ENCODE results near the gene MTHFSD. TPM values are rescaled to one million over a fixed set of nuclear protein-coding genes. Genes with fewer than 3 reads are reported as not detected.
A peak's percentile ranks its signal among the peaks of the same experiment; 100 is the strongest.

The MTHFSD gene
- total RNA-seq, 2 experiments from 2014 or later = 19.3 to 22.3 TPM

GRCh38 chr16:86509759-86510464, 45.1 kb downstream of the MTHFSD start:
- ChIA-PET CTCF (interaction anchor here (1.2 kb wide), 1 partner anchor 9 kb away, joined by 3 read pairs; no protein-coding TSS in a partner anchor), POLR2A (no interaction called here)
- Mint-ChIP-seq H3K9me3 (no peaks in the 10 kb centered on the region), H3K27me3 (peaks cover 64% of the 10 kb centered on the region), H3K4me1 (ENCODE audit: low read depth) (peaks cover 35% of the 10 kb centered on the region), H3K36me3 (ENCODE audit: low read depth) (no peaks in the 10 kb centered on the region), H3K27ac (no peak overlapping the region), H3K4me3 (no peak overlapping the region)
- DNase-seq (no peak), ATAC-seq (peak; percentile 7)
- no peak for TF ChIP-seq CTCF (IDR thresholded peaks at IDR 0.05)
- intact Hi-C loops (cut with micrococcal nuclease) = no loop called here

GRCh38 chr16:86508947-86509758, 45.9 kb downstream of the MTHFSD start:
- no peak for DNase-seq
- no peaks in the 10 kb centered on the region for H3K36me3 Mint-ChIP-seq (ENCODE audit: low read depth)
- CTCF ChIA-PET = interaction anchor here (1.2 kb wide), 1 partner anchor 9 kb away, joined by 3 read pairs; no protein-coding TSS in a partner anchor

GRCh38 chr16:86508028-86508946, 46.7 kb downstream of the MTHFSD start:
- CTCF ChIA-PET = interaction anchor here (1.1 to 1.3 kb wide), 2 partner anchors 8 to 56 kb away, joined by 3 read pairs; no protein-coding TSS in a partner anchor
- no peaks in the 10 kb centered on the region for H3K36me3 Mint-ChIP-seq (ENCODE audit: low read depth)
- ATAC-seq (no peak), DNase-seq (no peak)
- H3K4me1 Mint-ChIP-seq (ENCODE audit: low read depth) = peaks cover 35% of the 10 kb centered on the region
- peaks cover 67% of the 10 kb centered on the region for H3K27me3 Mint-ChIP-seq
- no peak overlapping the region for H3K27ac Mint-ChIP-seq
- POLR2A ChIA-PET = no interaction called here
- peak overlapping the region; percentile 35 for H3K4me3 Mint-ChIP-seq
- intact Hi-C loops (cut with micrococcal nuclease) = no loop called here
- no peaks in the 10 kb centered on the region for H3K9me3 Mint-ChIP-seq
- TF ChIP-seq CTCF (IDR thresholded peaks at IDR 0.05) = no peak

More at GRCh38 chr16:86508947-86509758, 45.9 kb downstream of the MTHFSD start:
- peaks cover 65% of the 10 kb centered on the region for H3K27me3 Mint-ChIP-seq
- intact Hi-C loops (cut with micrococcal nuclease) = no loop called here
- peak; percentile 32 for ATAC-seq
- H3K4me3 Mint-ChIP-seq = peak overlapping the region; percentile 35
- POLR2A ChIA-PET = no interaction called here
- no peaks in the 10 kb centered on the region for H3K9me3 Mint-ChIP-seq
- H3K27ac Mint-ChIP-seq = no peak overlapping the region
- peaks cover 35% of the 10 kb centered on the region for H3K4me1 Mint-ChIP-seq (ENCODE audit: low read depth)
- TF ChIP-seq CTCF (IDR thresholded peaks at IDR 0.05) = no peak

- no peak for TF ChIP-seq CTCF (IDR thresholded peaks at IDR 0.05)
- no peaks in the 10 kb centered on the region for H3K36me3 Mint-ChIP-seq (ENCODE audit: low read depth)
- DNase-seq = no peak
- CTCF ChIA-PET = interaction anchor here (1.1 to 1.5 kb wide), 3 partner anchors 9 to 57 kb away, joined by 3 to 4 read pairs (median 3); no protein-coding TSS in a partner anchor
- H3K4me3 Mint-ChIP-seq = peak overlapping the region; percentile 26
- peaks cover 67% of the 10 kb centered on the region for H3K27me3 Mint-ChIP-seq
- H3K4me1 Mint-ChIP-seq (ENCODE audit: low read depth) = peaks cover 35% of the 10 kb centered on the region
- POLR2A ChIA-PET = no interaction called here
- H3K27ac Mint-ChIP-seq = no peak overlapping the region
- H3K9me3 Mint-ChIP-seq = no peaks in the 10 kb centered on the region
- no peak for ATAC-seq
- intact Hi-C loops (cut with micrococcal nuclease) = no loop called here
Measured at GRCh38 chr16:86507173-86508027, 47.6 kb downstream of the MTHFSD start.

All from activated CD8-positive, alpha-beta T cell treated with anti-CD3 and anti-CD28 coated beads for 36 hours (primary cell).